Keratinocyte (primary cell): ENCODE data around the gene GPATCH2. TPM values are rescaled to one million over a fixed set of nuclear protein-coding genes. Genes with fewer than 3 reads are reported as not detected.

Source experiments
- DNase-seq: peaks from one replicate; pipeline ENCODE4 v3.0.0-alpha.2; 2011; ENCODE audit warnings: low read depth, missing footprints, low spot score
- FAIRE-seq: peaks from 2 replicates; lab custom pipeline; 2011; peaks lifted over from hg19 to GRCh38; lab: Jason Lieb, UNC
- H2AFZ ChIP-seq: 2 replicates; pipeline ENCODE4 v1.6.0; 2012; ENCODE audit warnings: low read length, control low read depth, inconsistent platforms; ENCODE audit not compliant: control insufficient read depth
- H3K27ac ChIP-seq: 2 replicates; pipeline ENCODE4 v1.5.1; 2011; ENCODE audit warnings: low read length; ENCODE audit not compliant: control insufficient read depth, insufficient read depth
- H3K27me3 ChIP-seq: 3 replicates; pipeline ENCODE4 v1.6.0; 2011; ENCODE audit warnings: low read length; ENCODE audit not compliant: control insufficient read depth, insufficient read depth; ENCODE audit errors: extremely low read depth
- H3K36me3 ChIP-seq, 2 experiments: 2 replicates in 1 of 2; 3 replicates in 1 of 2; pipeline ENCODE4 v1.5.1; 2011; ENCODE audit warnings: low read length in 2 of 2, mild to moderate bottlenecking in 1 of 2; ENCODE audit not compliant: control insufficient read depth in 2 of 2, insufficient read depth in 2 of 2; ENCODE audit errors: extremely low read depth in 1 of 2
- H3K4me1 ChIP-seq: 3 replicates; pipeline ENCODE4 v1.5.1; 2011; ENCODE audit warnings: low read length; ENCODE audit not compliant: control insufficient read depth, insufficient read depth; ENCODE audit errors: extremely low read depth
- H3K4me2 ChIP-seq: 3 replicates; pipeline ENCODE4 v1.6.0; 2011; ENCODE audit warnings: low read depth, low read length; ENCODE audit not compliant: control insufficient read depth, insufficient read depth; ENCODE audit errors: extremely low read depth
- H3K4me3 ChIP-seq, 3 experiments: fragments of 200-600 bp in 1 of 3; sonication (generic) in 1 of 3; 2 replicates in 2 of 3; 3 replicates in 1 of 3; pipeline ENCODE4 v1.5.1; 2011 to 2016; ENCODE audit warnings: low read length in 3 of 3, mild to moderate bottlenecking in 3 of 3, control low read depth in 2 of 3, inconsistent platforms in 1 of 3, low read depth in 1 of 3, mixed read lengths in 1 of 3, mixed run types in 1 of 3, moderate library complexity in 1 of 3; ENCODE audit not compliant: control insufficient read depth in 2 of 3, insufficient read depth in 2 of 3; ENCODE audit errors: extremely low read depth in 1 of 3
- H3K79me2 ChIP-seq: 2 replicates; pipeline ENCODE4 v1.6.0; 2012; ENCODE audit warnings: low read length; ENCODE audit not compliant: control insufficient read depth, insufficient read depth
- H3K9ac ChIP-seq: 3 replicates; pipeline ENCODE4 v1.6.0; 2011; ENCODE audit warnings: low read length; ENCODE audit not compliant: control insufficient read depth, insufficient read depth; ENCODE audit errors: extremely low read depth
- H3K9me1 ChIP-seq: 3 replicates; pipeline ENCODE4 v1.6.0; 2011; ENCODE audit warnings: low read length; ENCODE audit not compliant: control insufficient read depth, insufficient read depth; ENCODE audit errors: extremely low read depth
- H3K9me3 ChIP-seq: 2 replicates; pipeline ENCODE4 v1.5.1; 2012; ENCODE audit warnings: low read depth, low read length; ENCODE audit not compliant: control insufficient read depth
- H4K20me1 ChIP-seq: 3 replicates; pipeline ENCODE4 v1.6.0; 2011; ENCODE audit warnings: low read length; ENCODE audit not compliant: control insufficient read depth, insufficient read depth; ENCODE audit errors: extremely low read depth
- EZH2 ChIP-seq: IDR thresholded peaks from one replicate; pipeline ENCODE4 v1.6.1; 2012; ENCODE audit warnings: inconsistent platforms, mild to moderate bottlenecking, low read length, moderate library complexity
- dilution Hi-C: fragments of 300-500 bp; cut with MboI; formaldehyde crosslinking; loops from one replicate; pipeline ENCODE4 v1.7.0; 2020; ENCODE audit warnings: low sequenced_read_pairs; ENCODE audit not compliant: extremely low pct_ligation_motif_present
- polyA plus RNA-seq, 5 experiments: library from polyadenylated mRNA; depleted of rRNA in 3 of 5; stranded (reverse) in 3 of 5; stranded (forward) in 1 of 5; unstranded in 1 of 5; fragments of >200 nt; gene quantifications; 1 replicate in 1 of 5; 2 replicates in 3 of 5; 3 replicates in 1 of 5; pipeline versions ENCODE4 v1.2.1 to v1.2.3, GENCODE V29; 2011 to 2012; ENCODE audit warnings: missing spikeins in 2 of 5, low read depth in 1 of 5, low replicate concordance in 1 of 5
- TF ChIP-seq, protein P1 (sequence below), 3 experiments: IDR thresholded peaks in 1 of 3; conservative IDR thresholded peaks in 1 of 3; optimal IDR thresholded peaks in 1 of 3; 2 replicates in 2 of 3; 3 replicates in 1 of 3; pipeline versions ENCODE3 to v1.5.1; 2011; ENCODE audit warnings: low read length in 3 of 3, mild to moderate bottlenecking in 3 of 3, moderate library complexity in 2 of 3, control low read depth in 1 of 3, inconsistent platforms in 1 of 3; ENCODE audit not compliant: insufficient read depth in 2 of 3; ENCODE audit errors: extremely low read depth in 1 of 3

GPATCH2 gene
- polyA plus RNA-seq, 1 donor (not counting 4 experiments of a cell fraction or from before 2014, with no cell fraction given): 15.7 TPM

DNA sequence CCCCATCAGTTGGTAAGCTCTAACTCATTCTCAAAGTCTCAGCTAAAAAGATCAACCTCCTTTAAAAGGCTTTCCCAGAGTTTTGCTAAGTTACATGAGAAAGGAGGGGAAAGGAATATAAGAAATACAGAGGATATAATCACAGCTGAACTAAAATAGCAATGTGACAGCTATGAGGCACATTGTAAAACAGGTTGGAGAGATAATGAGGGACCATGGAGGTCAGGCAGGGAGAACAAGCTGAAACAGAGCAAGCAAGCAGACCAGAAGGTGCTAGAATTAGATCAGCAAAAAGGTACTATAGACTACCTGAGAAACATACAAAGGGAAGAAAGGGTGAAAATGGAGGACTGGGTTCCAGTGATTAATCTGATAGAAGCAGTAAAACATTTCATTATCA is 28.5 kb downstream of the GPATCH2 start:
- H3K27me3 ChIP-seq: no peaks in the 10 kb centered on the region
- H4K20me1 ChIP-seq: no peaks in the 10 kb centered on the region
- H3K79me2 ChIP-seq: no peaks in the 10 kb centered on the region
- no peak overlapping the region for H3K27ac ChIP-seq
- H3K9me1 ChIP-seq: no peaks in the 10 kb centered on the region
- no peak for DNase-seq
- TF ChIP-seq, protein P1, sequence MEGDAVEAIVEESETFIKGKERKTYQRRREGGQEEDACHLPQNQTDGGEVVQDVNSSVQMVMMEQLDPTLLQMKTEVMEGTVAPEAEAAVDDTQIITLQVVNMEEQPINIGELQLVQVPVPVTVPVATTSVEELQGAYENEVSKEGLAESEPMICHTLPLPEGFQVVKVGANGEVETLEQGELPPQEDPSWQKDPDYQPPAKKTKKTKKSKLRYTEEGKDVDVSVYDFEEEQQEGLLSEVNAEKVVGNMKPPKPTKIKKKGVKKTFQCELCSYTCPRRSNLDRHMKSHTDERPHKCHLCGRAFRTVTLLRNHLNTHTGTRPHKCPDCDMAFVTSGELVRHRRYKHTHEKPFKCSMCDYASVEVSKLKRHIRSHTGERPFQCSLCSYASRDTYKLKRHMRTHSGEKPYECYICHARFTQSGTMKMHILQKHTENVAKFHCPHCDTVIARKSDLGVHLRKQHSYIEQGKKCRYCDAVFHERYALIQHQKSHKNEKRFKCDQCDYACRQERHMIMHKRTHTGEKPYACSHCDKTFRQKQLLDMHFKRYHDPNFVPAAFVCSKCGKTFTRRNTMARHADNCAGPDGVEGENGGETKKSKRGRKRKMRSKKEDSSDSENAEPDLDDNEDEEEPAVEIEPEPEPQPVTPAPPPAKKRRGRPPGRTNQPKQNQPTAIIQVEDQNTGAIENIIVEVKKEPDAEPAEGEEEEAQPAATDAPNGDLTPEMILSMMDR (optimal IDR thresholded peaks at IDR 0.05 in 1 of 3, IDR thresholded peaks at IDR 0.05 in 1 of 3, conservative IDR thresholded peaks at IDR 0.05 in 1 of 3; ENCODE audit: extremely low read depth in 1 of 3, insufficient read depth in 2 of 3, low read length in 3 of 3): no peak
- no peak for TF ChIP-seq EZH2
- H3K4me2 ChIP-seq: no peak overlapping the region
- dilution Hi-C loops: no loop called here
- no peak overlapping the region for H3K4me3 ChIP-seq
- peaks cover 0 to 3% of the 10 kb centered on the region in 2 experiments for H3K36me3 ChIP-seq
- no peak for FAIRE-seq
- H3K9ac ChIP-seq: no peak overlapping the region
- no peaks in the 10 kb centered on the region for H3K4me1 ChIP-seq
- H2AFZ ChIP-seq: no peak overlapping the region
- H3K9me3 ChIP-seq: no peaks in the 10 kb centered on the region

DNA sequence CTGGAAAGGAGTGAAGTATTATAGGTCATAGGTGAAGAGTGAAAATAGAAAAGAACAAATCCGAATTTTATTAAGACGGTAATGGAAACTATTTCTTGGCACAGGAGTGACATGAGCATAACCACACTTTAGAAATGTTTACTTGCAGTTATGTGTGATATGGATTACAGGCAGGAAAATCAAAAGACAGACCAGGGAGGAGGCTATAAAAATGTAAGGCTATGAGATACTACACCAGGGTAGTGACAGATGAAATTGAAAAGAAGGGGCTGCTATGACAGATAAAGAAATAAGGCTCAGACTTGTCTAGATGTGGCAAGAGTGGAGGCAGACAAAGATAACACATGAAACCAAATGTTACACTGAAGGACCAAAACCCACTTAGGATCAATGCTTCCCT is 31.7 kb downstream of the GPATCH2 start:
- dilution Hi-C loops: no loop called here

More for the DNA sequence above, 31.7 kb downstream of the GPATCH2 start:
- Histone ChIP-seq H3K27ac (no peak overlapping the region), H2AFZ (no peak overlapping the region), H3K4me3 (no peak overlapping the region), H3K9me3 (no peaks in the 10 kb centered on the region), H3K4me1 (no peaks in the 10 kb centered on the region), H3K9me1 (no peaks in the 10 kb centered on the region), H4K20me1 (no peaks in the 10 kb centered on the region), H3K36me3 (peaks cover 0 to 1% of the 10 kb centered on the region in 2 experiments), H3K27me3 (no peaks in the 10 kb centered on the region), H3K4me2 (no peak overlapping the region), H3K9ac (no peak overlapping the region), H3K79me2 (no peaks in the 10 kb centered on the region)
- TF ChIP-seq, protein P1 (optimal IDR thresholded peaks at IDR 0.05 in 1 of 3, IDR thresholded peaks at IDR 0.05 in 1 of 3, conservative IDR thresholded peaks at IDR 0.05 in 1 of 3; ENCODE audit: extremely low read depth in 1 of 3, insufficient read depth in 2 of 3, low read length in 3 of 3): no peak
- no peak for TF ChIP-seq EZH2
- DNase-seq (no peak), FAIRE-seq (no peak)
